ENCODE results near the gene CCDC38. TPM values are rescaled to one million over a fixed set of nuclear protein-coding genes. Genes with fewer than 3 reads are reported as not detected.

CCDC38 gene
- total RNA-seq, 2 experiments from 2014 or later: 0.11 TPM; not detected in 1

DNA sequence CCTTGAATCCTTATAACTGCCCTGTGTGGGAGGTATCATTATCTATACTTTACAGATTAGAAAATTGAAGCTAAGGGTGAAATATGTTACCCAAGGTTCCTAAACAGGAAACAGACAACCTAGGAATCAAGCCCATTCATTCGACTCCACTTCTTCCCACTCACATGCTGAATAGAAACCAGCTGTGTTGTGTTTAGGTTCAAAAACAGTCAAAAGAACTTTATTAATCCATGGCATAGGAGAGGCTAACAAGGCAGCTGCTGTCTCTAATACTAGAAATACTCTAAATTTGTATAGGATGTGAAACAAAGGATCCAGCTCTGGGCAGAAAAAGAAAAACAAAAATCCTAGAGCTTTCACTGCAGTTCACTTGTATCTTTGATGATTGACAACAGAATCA lies 10.6 kb upstream of the CCDC38 start:
- no peaks in the 10 kb centered on the region for H3K27me3 Mint-ChIP-seq
- no peak for DNase-seq
- intact Hi-C loops (cut with DNase I, micrococcal nuclease): no loop called here
- ChIA-PET POLR2A (no interaction called here), CTCF (interaction anchor here (0.5 to 1.0 kb wide), 3 partner anchors 10 to 602 kb away, joined by 3 to 4 read pairs (median 4); partner anchors contain the start of gene AMDHD1)
- H3K27me3 ChIP-seq (ENCODE audit: control insufficient read depth in 1 of 2, insufficient read depth in 2 of 2, low read length in 2 of 2): no peaks in the 10 kb centered on the region
- no peaks in the 10 kb centered on the region for H3K9me3 Mint-ChIP-seq
- H3K36me3 ChIP-seq (ENCODE audit: insufficient read depth, low read length): no peaks in the 10 kb centered on the region
- no peak overlapping the region for H3K27ac ChIP-seq (ENCODE audit: low read depth in 1 of 2, low read length in 2 of 2)
- TF ChIP-seq, protein P1, sequence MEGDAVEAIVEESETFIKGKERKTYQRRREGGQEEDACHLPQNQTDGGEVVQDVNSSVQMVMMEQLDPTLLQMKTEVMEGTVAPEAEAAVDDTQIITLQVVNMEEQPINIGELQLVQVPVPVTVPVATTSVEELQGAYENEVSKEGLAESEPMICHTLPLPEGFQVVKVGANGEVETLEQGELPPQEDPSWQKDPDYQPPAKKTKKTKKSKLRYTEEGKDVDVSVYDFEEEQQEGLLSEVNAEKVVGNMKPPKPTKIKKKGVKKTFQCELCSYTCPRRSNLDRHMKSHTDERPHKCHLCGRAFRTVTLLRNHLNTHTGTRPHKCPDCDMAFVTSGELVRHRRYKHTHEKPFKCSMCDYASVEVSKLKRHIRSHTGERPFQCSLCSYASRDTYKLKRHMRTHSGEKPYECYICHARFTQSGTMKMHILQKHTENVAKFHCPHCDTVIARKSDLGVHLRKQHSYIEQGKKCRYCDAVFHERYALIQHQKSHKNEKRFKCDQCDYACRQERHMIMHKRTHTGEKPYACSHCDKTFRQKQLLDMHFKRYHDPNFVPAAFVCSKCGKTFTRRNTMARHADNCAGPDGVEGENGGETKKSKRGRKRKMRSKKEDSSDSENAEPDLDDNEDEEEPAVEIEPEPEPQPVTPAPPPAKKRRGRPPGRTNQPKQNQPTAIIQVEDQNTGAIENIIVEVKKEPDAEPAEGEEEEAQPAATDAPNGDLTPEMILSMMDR (IDR thresholded peaks at IDR 0.05): no peak
- H3K4me3 ChIP-seq (ENCODE audit: low read length): no peak overlapping the region
- no peaks in the 10 kb centered on the region for H3K9me3 ChIP-seq (ENCODE audit: control insufficient read depth in 1 of 2, insufficient read depth in 1 of 2, low read length in 2 of 2)
- H3K4me1 ChIP-seq (ENCODE audit: insufficient read depth, low read length): no peaks in the 10 kb centered on the region
- ATAC-seq (ENCODE audit: poor library complexity): no peak
- no peak overlapping the region for H3K27ac Mint-ChIP-seq
- H3K36me3 Mint-ChIP-seq (ENCODE audit: low read depth): no peaks in the 10 kb centered on the region
- H3K4me3 Mint-ChIP-seq: no peak overlapping the region
- H3K4me1 Mint-ChIP-seq (ENCODE audit: low read depth): no peaks in the 10 kb centered on the region

DNA sequence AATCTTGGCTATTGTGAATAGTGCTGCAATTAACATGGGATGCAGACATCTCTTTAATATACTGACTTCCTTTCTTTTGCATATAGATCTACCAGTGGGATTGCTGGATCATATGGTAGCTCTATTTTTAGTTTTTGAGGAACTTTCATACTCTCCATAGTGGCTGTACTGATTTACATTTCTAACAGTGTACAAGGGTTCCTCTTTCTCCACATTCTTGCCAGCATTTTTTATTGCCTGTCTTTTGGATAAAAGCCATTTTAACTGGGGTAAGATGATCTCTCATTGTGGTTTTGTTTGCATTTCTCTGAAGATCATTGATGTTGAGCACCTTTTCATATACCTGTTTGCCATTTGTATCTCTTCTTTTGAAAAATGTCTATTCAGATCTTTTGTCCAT lies 9.1 kb upstream of the CCDC38 start:
- no peaks in the 10 kb centered on the region for H3K27me3 Mint-ChIP-seq
- ChIA-PET CTCF (no interaction called here), POLR2A (no interaction called here)
- DNase-seq: no peak
- no peaks in the 10 kb centered on the region for H3K36me3 ChIP-seq (ENCODE audit: insufficient read depth, low read length)
- no peak overlapping the region for H3K27ac ChIP-seq (ENCODE audit: low read depth in 1 of 2, low read length in 2 of 2)
- no peaks in the 10 kb centered on the region for H3K4me1 ChIP-seq (ENCODE audit: insufficient read depth, low read length)
- no peak overlapping the region for H3K4me3 ChIP-seq (ENCODE audit: low read length)
- ATAC-seq (ENCODE audit: poor library complexity): no peak
- no peak overlapping the region for H3K27ac Mint-ChIP-seq
- no peaks in the 10 kb centered on the region for H3K9me3 ChIP-seq (ENCODE audit: control insufficient read depth in 1 of 2, insufficient read depth in 1 of 2, low read length in 2 of 2)
- H3K4me1 Mint-ChIP-seq (ENCODE audit: low read depth): no peaks in the 10 kb centered on the region
- no peak overlapping the region for H3K4me3 Mint-ChIP-seq
- H3K27me3 ChIP-seq (ENCODE audit: control insufficient read depth in 1 of 2, insufficient read depth in 2 of 2, low read length in 2 of 2): no peaks in the 10 kb centered on the region
- H3K9me3 Mint-ChIP-seq: no peaks in the 10 kb centered on the region
- intact Hi-C loops (cut with DNase I, micrococcal nuclease): no loop called here
- TF ChIP-seq, protein P1 (IDR thresholded peaks at IDR 0.05): no peak
- no peaks in the 10 kb centered on the region for H3K36me3 Mint-ChIP-seq (ENCODE audit: low read depth)

DNA sequence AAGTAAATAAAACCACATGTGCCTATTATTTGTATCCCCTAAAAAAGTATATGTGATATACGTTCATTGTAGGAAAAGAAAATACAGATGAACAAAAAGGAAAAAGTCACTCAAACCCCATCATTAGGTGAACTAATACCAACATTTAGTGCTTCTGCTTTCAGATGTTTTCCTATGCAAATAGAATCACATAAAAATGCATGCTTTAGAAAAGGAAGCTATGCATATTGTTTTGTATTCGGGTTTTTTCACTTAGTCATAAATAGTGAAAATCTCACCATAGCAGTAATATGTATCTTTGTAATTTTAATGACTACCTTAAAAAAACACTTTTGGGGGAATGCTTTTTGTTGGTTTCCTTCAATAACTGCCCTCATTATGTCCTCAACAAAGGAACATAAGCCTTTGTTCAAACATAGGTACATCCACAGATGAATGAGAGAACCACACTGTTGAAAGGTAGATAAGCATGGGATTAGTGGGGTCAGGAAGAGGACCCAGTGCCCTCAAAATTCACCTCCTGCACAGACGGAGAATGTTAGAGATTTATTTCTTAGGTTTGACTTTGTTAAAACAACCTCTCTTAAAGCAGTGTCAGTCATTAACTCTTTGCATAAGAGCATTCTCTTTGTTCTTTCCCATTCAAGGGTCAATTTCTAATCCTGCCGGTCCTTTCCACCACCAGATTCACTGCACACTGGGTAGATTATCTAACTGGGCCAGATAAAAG lies 7.2 kb upstream of the CCDC38 start:
- POLR2A ChIA-PET: interaction anchor here (0.6 kb wide), 1 partner anchor 13 kb away, joined by 4 read pairs; no protein-coding TSS in a partner anchor
- H3K4me1 ChIP-seq (ENCODE audit: insufficient read depth, low read length): no peaks in the 10 kb centered on the region
- no peak overlapping the region for H3K27ac ChIP-seq (ENCODE audit: low read depth in 1 of 2, low read length in 2 of 2)
- H3K9me3 ChIP-seq (ENCODE audit: control insufficient read depth in 1 of 2, insufficient read depth in 1 of 2, low read length in 2 of 2): no peaks in the 10 kb centered on the region
- no peaks in the 10 kb centered on the region for H3K9me3 Mint-ChIP-seq
- no peaks in the 10 kb centered on the region for H3K36me3 Mint-ChIP-seq (ENCODE audit: low read depth)
- no peak overlapping the region for H3K27ac Mint-ChIP-seq
- TF ChIP-seq, protein P1 (IDR thresholded peaks at IDR 0.05): no peak
- intact Hi-C loops (cut with DNase I, micrococcal nuclease): loop anchor here in 1 of 2 experiments (10.0 kb wide), 3 partner anchors 255 to 965 kb away; partner anchors contain the start of gene NDUFA12
- ATAC-seq (ENCODE audit: poor library complexity) (no peak), DNase-seq (no peak)
- no peaks in the 10 kb centered on the region for H3K27me3 Mint-ChIP-seq
- H3K4me3 Mint-ChIP-seq: no peak overlapping the region
- H3K36me3 ChIP-seq (ENCODE audit: insufficient read depth, low read length): no peaks in the 10 kb centered on the region
- CTCF ChIA-PET: no interaction called here
- H3K4me1 Mint-ChIP-seq (ENCODE audit: low read depth): no peaks in the 10 kb centered on the region
- H3K4me3 ChIP-seq (ENCODE audit: low read length): no peak overlapping the region
- H3K27me3 ChIP-seq (ENCODE audit: control insufficient read depth in 1 of 2, insufficient read depth in 2 of 2, low read length in 2 of 2): no peaks in the 10 kb centered on the region

All from CD4-positive, alpha-beta T cell (primary cell).